ENCODE measurements around the gene BCAS1.

BCAS1 gene

GRCh38 chr20:54070187-54070987 lies at the start of gene BCAS1:
Gene BCAS1 (minus strand): TSS chr20:54070594. CDS start chr20:54058718, 11,876 bp downstream.
- no peaks in the 10 kb centered on the region for H3K36me3 ChIP-seq (ENCODE audit: insufficient read depth, low read length)
- no peak within 1 kb of the TSS for H3K4me3 ChIP-seq (ENCODE audit: low read depth in 1 of 2, low read length in 2 of 2)
- no peaks in the 10 kb centered on the region for H3K27me3 ChIP-seq (ENCODE audit: control insufficient read depth in 1 of 2, insufficient read depth in 2 of 2, low read length in 2 of 2)
- no peaks in the 10 kb centered on the region for H3K4me1 ChIP-seq (ENCODE audit: insufficient read depth, low read length)
- H3K27ac ChIP-seq (ENCODE audit: low read depth, low read length): no peak within 1 kb of the TSS
- H3K9ac ChIP-seq (ENCODE audit: low read length): no peak within 1 kb of the TSS
- no peaks in the 10 kb centered on the region for H3K9me3 ChIP-seq (ENCODE audit: low read length)

DNA sequence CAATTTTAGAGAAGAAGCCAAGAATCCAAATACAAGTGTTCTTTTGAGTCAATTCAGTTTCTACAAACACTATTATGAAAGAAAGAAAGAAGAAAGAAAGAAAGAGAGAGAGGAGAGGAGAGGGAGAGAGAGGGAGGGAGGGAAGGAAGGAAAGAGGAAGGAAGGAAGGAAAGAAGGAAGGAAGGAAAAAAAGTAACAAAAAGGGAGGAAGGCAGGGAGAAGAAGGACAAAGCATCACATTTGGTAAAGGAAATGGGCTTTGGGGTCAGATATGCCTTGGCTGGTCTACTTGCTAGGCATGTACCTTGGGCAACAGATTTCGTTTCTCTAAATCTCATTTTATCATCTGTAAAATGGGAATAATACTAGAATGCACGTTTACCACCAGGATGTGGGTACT lies 49.4 kb upstream of the BCAS1 start:
- no peak overlapping the region for H3K27ac ChIP-seq (ENCODE audit: low read depth, low read length)
- H3K4me1 ChIP-seq (ENCODE audit: insufficient read depth, low read length): no peaks in the 10 kb centered on the region
- no peak overlapping the region for H3K4me3 ChIP-seq (ENCODE audit: low read depth in 1 of 2, low read length in 2 of 2)
- H3K36me3 ChIP-seq (ENCODE audit: insufficient read depth, low read length): no peaks in the 10 kb centered on the region
- H3K9ac ChIP-seq (ENCODE audit: low read length): no peak overlapping the region
- H3K9me3 ChIP-seq (ENCODE audit: low read length): no peaks in the 10 kb centered on the region
- H3K27me3 ChIP-seq (ENCODE audit: control insufficient read depth in 1 of 2, insufficient read depth in 2 of 2, low read length in 2 of 2): no peaks in the 10 kb centered on the region

GRCh38 chr20:54118220-54119001 lies 48.0 kb upstream of the BCAS1 start:
- no peaks in the 10 kb centered on the region for H3K27me3 ChIP-seq (ENCODE audit: control insufficient read depth in 1 of 2, insufficient read depth in 2 of 2, low read length in 2 of 2)
- no peak overlapping the region for H3K4me3 ChIP-seq (ENCODE audit: low read depth in 1 of 2, low read length in 2 of 2)
- H3K9me3 ChIP-seq (ENCODE audit: low read length): no peaks in the 10 kb centered on the region
- H3K36me3 ChIP-seq (ENCODE audit: insufficient read depth, low read length): no peaks in the 10 kb centered on the region
- no peaks in the 10 kb centered on the region for H3K4me1 ChIP-seq (ENCODE audit: insufficient read depth, low read length)
- H3K9ac ChIP-seq (ENCODE audit: low read length): no peak overlapping the region
- H3K27ac ChIP-seq (ENCODE audit: low read depth, low read length): no peak overlapping the region

DNA sequence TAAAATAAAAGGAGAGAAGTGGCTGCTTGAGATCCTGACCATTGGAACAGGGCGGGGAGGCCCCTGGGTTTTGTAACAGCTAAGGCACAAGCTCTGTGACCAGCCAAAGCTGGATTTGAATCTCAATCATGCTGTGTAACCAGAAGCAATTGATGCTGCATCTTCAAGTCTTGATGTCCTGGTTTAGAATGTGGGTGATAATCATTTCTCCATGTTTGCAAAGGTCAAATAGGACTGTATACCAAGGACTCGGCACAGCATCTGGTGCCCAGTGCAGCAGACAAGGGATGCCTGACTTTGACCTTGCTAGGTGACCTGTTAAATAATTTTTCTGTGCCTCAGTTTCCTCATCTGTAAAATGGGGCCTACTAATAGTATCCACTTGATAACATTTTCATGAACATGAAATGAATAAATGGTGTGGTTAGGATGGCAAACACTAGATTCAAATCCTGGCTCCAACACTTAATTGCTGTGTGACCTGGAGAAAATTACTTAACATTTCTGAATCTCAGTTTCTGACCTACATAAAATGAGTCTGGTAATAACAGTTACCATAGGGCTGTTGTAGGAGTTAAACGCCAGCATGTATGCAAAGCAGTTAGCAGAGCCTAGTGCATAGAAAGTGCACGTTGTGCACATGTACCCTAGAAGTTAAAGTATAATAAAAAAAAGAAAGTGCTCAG lies 46.3 kb upstream of the BCAS1 start:
- Histone ChIP-seq H3K36me3 (ENCODE audit: insufficient read depth, low read length) (no peaks in the 10 kb centered on the region), H3K27me3 (ENCODE audit: control insufficient read depth in 1 of 2, insufficient read depth in 2 of 2, low read length in 2 of 2) (no peaks in the 10 kb centered on the region), H3K27ac (ENCODE audit: low read depth, low read length) (no peak overlapping the region), H3K9me3 (ENCODE audit: low read length) (no peaks in the 10 kb centered on the region), H3K4me1 (ENCODE audit: insufficient read depth, low read length) (no peaks in the 10 kb centered on the region), H3K9ac (ENCODE audit: low read length) (no peak overlapping the region), H3K4me3 (ENCODE audit: low read depth in 1 of 2, low read length in 2 of 2) (no peak overlapping the region)

DNA sequence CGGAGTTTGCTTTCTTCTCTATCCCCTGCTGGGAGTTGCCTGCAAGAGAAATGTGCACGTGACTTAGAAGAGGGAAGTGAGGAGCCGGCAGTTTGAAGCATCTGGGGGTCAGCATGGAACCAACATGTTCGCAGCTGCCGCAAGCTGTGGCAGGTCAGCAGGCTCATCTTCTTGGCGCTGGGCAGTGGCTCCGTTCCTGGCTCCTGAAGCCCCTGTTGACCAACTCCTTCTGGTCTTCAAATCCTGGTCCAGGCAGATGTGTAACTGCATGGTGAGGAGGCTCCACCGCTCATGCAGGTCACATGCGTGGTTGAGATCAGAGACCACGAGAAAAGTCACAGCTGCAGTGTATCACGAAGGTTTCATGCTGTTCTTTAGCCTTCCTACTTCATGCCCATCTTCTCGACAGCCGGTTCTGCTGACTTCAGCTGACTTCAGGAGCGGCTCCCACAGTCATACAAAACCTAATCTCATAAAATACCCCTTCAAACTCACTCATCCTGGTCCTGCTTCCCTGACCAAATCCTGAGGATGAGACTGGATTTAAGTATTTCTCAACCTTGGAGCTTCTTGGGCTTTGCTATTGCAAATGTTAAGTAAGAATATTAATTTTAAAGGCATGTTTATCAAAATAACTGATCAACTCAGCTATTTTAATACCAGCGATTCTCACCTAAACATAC lies 44.9 kb upstream of the BCAS1 start:
- no peak overlapping the region for H3K9ac ChIP-seq (ENCODE audit: low read length)

GRCh38 chr20:54114109-54114508 lies 43.7 kb upstream of the BCAS1 start:
- no peaks in the 10 kb centered on the region for H3K9me3 ChIP-seq (ENCODE audit: low read length)
- no peaks in the 10 kb centered on the region for H3K27me3 ChIP-seq (ENCODE audit: control insufficient read depth in 1 of 2, insufficient read depth in 2 of 2, low read length in 2 of 2)
- H3K36me3 ChIP-seq (ENCODE audit: insufficient read depth, low read length): no peaks in the 10 kb centered on the region
- no peak overlapping the region for H3K4me3 ChIP-seq (ENCODE audit: low read depth in 1 of 2, low read length in 2 of 2)
- H3K27ac ChIP-seq (ENCODE audit: low read depth, low read length): no peak overlapping the region
- H3K9ac ChIP-seq (ENCODE audit: low read length): no peak overlapping the region
- H3K4me1 ChIP-seq (ENCODE audit: insufficient read depth, low read length): no peaks in the 10 kb centered on the region

More for the DNA sequence above, 44.9 kb upstream of the BCAS1 start:
- Histone ChIP-seq H3K9me3 (ENCODE audit: low read length) (no peaks in the 10 kb centered on the region), H3K27me3 (ENCODE audit: control insufficient read depth in 1 of 2, insufficient read depth in 2 of 2, low read length in 2 of 2) (no peaks in the 10 kb centered on the region), H3K27ac (ENCODE audit: low read depth, low read length) (no peak overlapping the region), H3K4me3 (ENCODE audit: low read depth in 1 of 2, low read length in 2 of 2) (no peak overlapping the region), H3K4me1 (ENCODE audit: insufficient read depth, low read length) (no peaks in the 10 kb centered on the region), H3K36me3 (ENCODE audit: insufficient read depth, low read length) (no peaks in the 10 kb centered on the region)

- H3K27me3 ChIP-seq (ENCODE audit: control insufficient read depth in 1 of 2, insufficient read depth in 2 of 2, low read length in 2 of 2): no peaks in the 10 kb centered on the region
- no peak overlapping the region for H3K27ac ChIP-seq (ENCODE audit: low read depth, low read length)
- no peaks in the 10 kb centered on the region for H3K4me1 ChIP-seq (ENCODE audit: insufficient read depth, low read length)
- no peak overlapping the region for H3K4me3 ChIP-seq (ENCODE audit: low read depth in 1 of 2, low read length in 2 of 2)
- H3K9ac ChIP-seq (ENCODE audit: low read length): no peak overlapping the region
- H3K9me3 ChIP-seq (ENCODE audit: low read length): no peaks in the 10 kb centered on the region
- no peaks in the 10 kb centered on the region for H3K36me3 ChIP-seq (ENCODE audit: insufficient read depth, low read length)
These were observed 43.2 kb upstream of the BCAS1 start for GRCh38 chr20:54113566-54113965.

GRCh38 chr20:54112221-54112884 lies 42.0 kb upstream of the BCAS1 start:
- Histone ChIP-seq H3K27me3 (ENCODE audit: control insufficient read depth in 1 of 2, insufficient read depth in 2 of 2, low read length in 2 of 2) (no peaks in the 10 kb centered on the region), H3K9ac (ENCODE audit: low read length) (no peak overlapping the region), H3K36me3 (ENCODE audit: insufficient read depth, low read length) (no peaks in the 10 kb centered on the region), H3K4me3 (ENCODE audit: low read depth in 1 of 2, low read length in 2 of 2) (no peak overlapping the region), H3K9me3 (ENCODE audit: low read length) (no peaks in the 10 kb centered on the region), H3K4me1 (ENCODE audit: insufficient read depth, low read length) (no peaks in the 10 kb centered on the region), H3K27ac (ENCODE audit: low read depth, low read length) (no peak overlapping the region)

DNA sequence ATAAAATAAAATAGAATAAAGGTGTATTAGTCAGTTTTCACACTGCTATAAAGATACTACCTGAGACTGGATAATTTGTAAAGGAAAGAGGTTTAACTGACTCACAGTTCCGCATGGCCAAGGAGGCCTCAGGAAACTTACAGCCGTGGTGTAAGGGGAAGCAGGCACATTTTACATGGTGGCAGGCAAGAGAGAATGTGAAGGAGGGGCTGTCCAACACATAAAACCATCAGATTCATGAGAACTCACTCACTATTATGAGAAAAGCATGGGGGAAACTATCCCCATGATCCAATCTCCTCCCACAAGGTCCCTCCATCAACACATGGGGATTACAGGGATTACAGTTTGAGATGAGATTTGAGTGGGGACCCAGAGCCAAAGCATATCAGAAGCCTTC lies 41.1 kb upstream of the BCAS1 start:
- H3K9me3 ChIP-seq (ENCODE audit: low read length): no peaks in the 10 kb centered on the region
- H3K36me3 ChIP-seq (ENCODE audit: insufficient read depth, low read length): no peaks in the 10 kb centered on the region
- H3K9ac ChIP-seq (ENCODE audit: low read length): no peak overlapping the region
- no peak overlapping the region for H3K4me3 ChIP-seq (ENCODE audit: low read depth in 1 of 2, low read length in 2 of 2)
- no peak overlapping the region for H3K27ac ChIP-seq (ENCODE audit: low read depth, low read length)
- H3K27me3 ChIP-seq (ENCODE audit: control insufficient read depth in 1 of 2, insufficient read depth in 2 of 2, low read length in 2 of 2): no peaks in the 10 kb centered on the region
- no peaks in the 10 kb centered on the region for H3K4me1 ChIP-seq (ENCODE audit: insufficient read depth, low read length)

DNA sequence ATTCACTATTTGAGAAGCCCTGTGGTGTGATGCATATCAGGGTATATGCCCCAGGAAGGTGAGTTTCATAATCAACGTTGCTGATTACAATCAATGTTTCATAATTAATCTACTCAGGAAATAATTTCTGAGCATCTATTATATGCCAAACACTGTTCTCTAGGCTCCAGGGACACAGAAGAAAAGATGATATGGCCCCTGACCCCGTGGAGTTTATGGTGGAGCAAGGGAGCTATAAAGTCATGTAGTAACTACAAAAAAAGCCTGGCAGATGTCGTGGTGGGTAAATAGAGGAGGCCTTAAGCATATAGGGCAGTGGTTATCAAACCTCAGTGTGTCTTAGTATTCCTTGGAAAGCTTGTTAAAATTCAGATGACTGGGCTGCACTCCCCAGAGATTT lies 40.1 kb upstream of the BCAS1 start:
- Histone ChIP-seq H3K4me1 (ENCODE audit: insufficient read depth, low read length) (no peaks in the 10 kb centered on the region), H3K27me3 (ENCODE audit: control insufficient read depth in 1 of 2, insufficient read depth in 2 of 2, low read length in 2 of 2) (no peaks in the 10 kb centered on the region), H3K4me3 (ENCODE audit: low read depth in 1 of 2, low read length in 2 of 2) (no peak overlapping the region), H3K9ac (ENCODE audit: low read length) (no peak overlapping the region), H3K36me3 (ENCODE audit: insufficient read depth, low read length) (no peaks in the 10 kb centered on the region), H3K27ac (ENCODE audit: low read depth, low read length) (no peak overlapping the region), H3K9me3 (ENCODE audit: low read length) (no peaks in the 10 kb centered on the region)

All from muscle layer of colon (tissue), 2 donors.